GM23338 (cell line): ENCODE results near the gene SFMBT2. TPM values are rescaled to one million over a fixed set of nuclear protein-coding genes. Genes with fewer than 3 reads are reported as not detected.

Experiments
- ATAC-seq: fragments of 200-7000 bp; cut with Tn5 transposase; 3 replicates; pipeline ENCODE4 v1.9.1; 2020
- DNase-seq: peaks from one replicate; pipeline ENCODE4 v3.0.0-alpha.2; 2015; ENCODE audit warnings: low spot score
- H2AFZ ChIP-seq: fragments of 200-600 bp; sonication (generic); 2 replicates; pipeline ENCODE4 v1.8.0; 2016; ENCODE audit warnings: antibody characterized with exemption, mild to moderate bottlenecking, moderate library complexity
- H3F3A ChIP-seq: fragments of 200-600 bp; sonication (generic); replicated peaks from 2 replicates; pipeline ENCODE4 v1.8.0; 2017; ENCODE audit warnings: antibody characterized with exemption, mixed run types, low read depth
- H3K27ac ChIP-seq: fragments of 200-600 bp; sonication (generic); 2 replicates; pipeline ENCODE4 v1.6.1; 2016; ENCODE audit warnings: low read depth
- H3K27me3 ChIP-seq: fragments of 200-600 bp; sonication (generic); 2 replicates; pipeline ENCODE4 v1.8.0; 2016; ENCODE audit warnings: mild to moderate bottlenecking, mixed run types, moderate library complexity; ENCODE audit not compliant: insufficient read depth
- H3K36me3 ChIP-seq: fragments of 200-600 bp; sonication (generic); 2 replicates; pipeline ENCODE4 v1.8.0; 2016; ENCODE audit warnings: mild to moderate bottlenecking; ENCODE audit not compliant: insufficient read depth
- H3K4me1 ChIP-seq: fragments of 200-600 bp; sonication (generic); 2 replicates; pipeline ENCODE4 v1.8.0; 2016; ENCODE audit warnings: mild to moderate bottlenecking, moderate library complexity; ENCODE audit not compliant: insufficient read depth
- H3K4me2 ChIP-seq: fragments of 200-600 bp; sonication (generic); 2 replicates; pipeline ENCODE4 v1.7.1; 2017; ENCODE audit warnings: mixed run types
- H3K4me3 ChIP-seq: fragments of 200-600 bp; sonication (generic); 2 replicates; pipeline ENCODE4 v1.6.1; 2016; ENCODE audit warnings: mixed run types
- H3K79me2 ChIP-seq: fragments of 200-600 bp; sonication (generic); replicated peaks from 2 replicates; pipeline ENCODE4 v1.8.0; 2017; ENCODE audit warnings: mild to moderate bottlenecking; ENCODE audit not compliant: insufficient read depth
- H3K9me2 ChIP-seq: fragments of 200-600 bp; sonication (generic); 2 replicates; pipeline ENCODE4 v1.8.0; 2017; ENCODE audit not compliant: insufficient read depth
- H4K20me1 ChIP-seq: fragments of 200-600 bp; sonication (generic); replicated peaks from 2 replicates; pipeline ENCODE4 v1.8.0; 2017; ENCODE audit warnings: mild to moderate bottlenecking; ENCODE audit not compliant: insufficient read depth
- H3K27ac Mint-ChIP-seq: 2 replicates; pipeline ENCODE4 v1.8.0; 2020; ENCODE audit warnings: inconsistent platforms, mild to moderate bottlenecking, moderate library complexity, mixed read lengths
- H3K27me3 Mint-ChIP-seq: 3 replicates; pipeline ENCODE4 v1.8.0; 2022; ENCODE audit warnings: low read depth, mild to moderate bottlenecking, moderate library complexity, mixed read lengths, inconsistent platforms; ENCODE audit not compliant: insufficient read depth, poor library complexity
- H3K36me3 Mint-ChIP-seq: 3 replicates; pipeline ENCODE4 v1.8.0; 2021; ENCODE audit warnings: low read depth, mild to moderate bottlenecking, inconsistent platforms, moderate library complexity, mixed read lengths
- H3K4me1 Mint-ChIP-seq: 3 replicates; pipeline ENCODE4 v1.8.0; 2020; ENCODE audit warnings: mild to moderate bottlenecking, inconsistent platforms, mixed read lengths
- H3K4me3 Mint-ChIP-seq: 3 replicates; pipeline ENCODE4 v1.8.0; 2021; ENCODE audit warnings: moderate library complexity, mild to moderate bottlenecking, inconsistent platforms, mixed read lengths
- H3K9me3 Mint-ChIP-seq: 3 replicates; pipeline ENCODE4 v1.8.0; 2020; ENCODE audit warnings: moderate library complexity, mild to moderate bottlenecking, inconsistent platforms, mixed read lengths
- CREB1 ChIP-seq: fragments of 250-450 bp; sonication (Bioruptor Pico); IDR thresholded peaks from 2 replicates; pipeline ENCODE4 v1.5.0; 2020; ENCODE audit warnings: low read depth, mild to moderate bottlenecking, moderate library complexity
- ETS1 ChIP-seq: IDR thresholded peaks from 2 replicates; pipeline ENCODE4 v1.6.1; 2016; ENCODE audit warnings: antibody characterized with exemption
- EZH2phosphoT487 ChIP-seq: fragments of 200-600 bp; sonication (generic); IDR thresholded peaks from one replicate; pipeline ENCODE4 v1.8.1; 2018; ENCODE audit warnings: antibody characterized with exemption; ENCODE audit not compliant: unreplicated experiment
- NANOG ChIP-seq: IDR thresholded peaks from 2 replicates; pipeline ENCODE4 v1.6.1; 2016; ENCODE audit warnings: antibody characterized with exemption, borderline replicate concordance
- POLR2AphosphoS5 ChIP-seq: IDR thresholded peaks from 2 replicates; pipeline ENCODE4 v1.6.1; 2016; ENCODE audit warnings: antibody characterized with exemption, low read depth
- REST ChIP-seq: IDR thresholded peaks from one replicate; pipeline ENCODE4 v1.6.1; 2018; ENCODE audit warnings: antibody characterized with exemption; ENCODE audit not compliant: unreplicated experiment
- STAT1 ChIP-seq: IDR thresholded peaks from one replicate; pipeline ENCODE4 v1.6.1; 2016; ENCODE audit warnings: antibody characterized with exemption; ENCODE audit not compliant: unreplicated experiment
- ZNF331 ChIP-seq: fragments of 250-450 bp; sonication (Bioruptor Pico); IDR thresholded peaks from 2 replicates; pipeline ENCODE4 v1.5.0; 2020; ENCODE audit warnings: low read depth, mild to moderate bottlenecking, moderate library complexity
- polyA plus RNA-seq: library from polyadenylated mRNA; unstranded; fragments of >200 nt; fragmentation: Nextera tagmentation; extraction: Ambion mirVana; gene quantifications from 2 replicates; pipeline ENCODE4 v1.2.1, GENCODE V29; 2016
- total RNA-seq: library from RNA; depleted of rRNA; stranded (reverse); fragments of >200 nt; shearing (Covaris generic); gene quantifications from 2 replicates; pipeline ENCODE4 v1.2.3, GENCODE V29; 2014
- TF ChIP-seq, protein P1 (sequence below): fragments of 250-450 bp; sonication (Bioruptor Pico); IDR thresholded peaks from 2 replicates; pipeline ENCODE4 v1.5.0; 2020; ENCODE audit warnings: mild to moderate bottlenecking, moderate library complexity

The SFMBT2 gene
- total and polyA plus RNA-seq, 2 experiments from 2014 or later = 2.7 to 6.7 TPM

- Histone ChIP-seq H4K20me1 (no peaks in the 10 kb centered on the region; the same call in 1 of the 2 replicates), H3K79me2 (peaks cover 4% of the 10 kb centered on the region; the same call in 1 of the 2 replicates), H2AFZ (no peak overlapping the region), H3K27me3 (no peaks in the 10 kb centered on the region), H3K4me2 (no peak overlapping the region), H3K4me1 (peaks cover 6% of the 10 kb centered on the region; the same call in 1 of the 2 replicates), H3F3A (no peaks in the 10 kb centered on the region), H3K36me3 (peaks cover 4% of the 10 kb centered on the region; the same call in 1 of the 2 replicates), H3K27ac (no peak overlapping the region), H3K9me2 (peaks cover 3% of the 10 kb centered on the region; the same call in 1 of the 2 replicates), H3K4me3 (no peak overlapping the region)
- no peak overlapping the region for H3K4me3 Mint-ChIP-seq
- peaks cover 5% of the 10 kb centered on the region; the same call in 2 of the 3 replicates for H3K9me3 Mint-ChIP-seq
- no peak for DNase-seq
- peaks cover 4% of the 10 kb centered on the region; the same call in 2 of the 3 replicates for H3K4me1 Mint-ChIP-seq
- H3K36me3 Mint-ChIP-seq = peaks cover 9% of the 10 kb centered on the region; the same call in 2 of the 3 replicates
- H3K27me3 Mint-ChIP-seq = peaks cover 6% of the 10 kb centered on the region
- TF ChIP-seq EZH2phosphoT487 (no peak), ZNF331 (CRISPR knock-in tag) (no peak), REST (no peak), ETS1 (no peak), STAT1 (no peak), CREB1 (CRISPR knock-in tag) (no peak), NANOG (no peak), POLR2AphosphoS5 (no peak)
- TF ChIP-seq, protein P1, sequence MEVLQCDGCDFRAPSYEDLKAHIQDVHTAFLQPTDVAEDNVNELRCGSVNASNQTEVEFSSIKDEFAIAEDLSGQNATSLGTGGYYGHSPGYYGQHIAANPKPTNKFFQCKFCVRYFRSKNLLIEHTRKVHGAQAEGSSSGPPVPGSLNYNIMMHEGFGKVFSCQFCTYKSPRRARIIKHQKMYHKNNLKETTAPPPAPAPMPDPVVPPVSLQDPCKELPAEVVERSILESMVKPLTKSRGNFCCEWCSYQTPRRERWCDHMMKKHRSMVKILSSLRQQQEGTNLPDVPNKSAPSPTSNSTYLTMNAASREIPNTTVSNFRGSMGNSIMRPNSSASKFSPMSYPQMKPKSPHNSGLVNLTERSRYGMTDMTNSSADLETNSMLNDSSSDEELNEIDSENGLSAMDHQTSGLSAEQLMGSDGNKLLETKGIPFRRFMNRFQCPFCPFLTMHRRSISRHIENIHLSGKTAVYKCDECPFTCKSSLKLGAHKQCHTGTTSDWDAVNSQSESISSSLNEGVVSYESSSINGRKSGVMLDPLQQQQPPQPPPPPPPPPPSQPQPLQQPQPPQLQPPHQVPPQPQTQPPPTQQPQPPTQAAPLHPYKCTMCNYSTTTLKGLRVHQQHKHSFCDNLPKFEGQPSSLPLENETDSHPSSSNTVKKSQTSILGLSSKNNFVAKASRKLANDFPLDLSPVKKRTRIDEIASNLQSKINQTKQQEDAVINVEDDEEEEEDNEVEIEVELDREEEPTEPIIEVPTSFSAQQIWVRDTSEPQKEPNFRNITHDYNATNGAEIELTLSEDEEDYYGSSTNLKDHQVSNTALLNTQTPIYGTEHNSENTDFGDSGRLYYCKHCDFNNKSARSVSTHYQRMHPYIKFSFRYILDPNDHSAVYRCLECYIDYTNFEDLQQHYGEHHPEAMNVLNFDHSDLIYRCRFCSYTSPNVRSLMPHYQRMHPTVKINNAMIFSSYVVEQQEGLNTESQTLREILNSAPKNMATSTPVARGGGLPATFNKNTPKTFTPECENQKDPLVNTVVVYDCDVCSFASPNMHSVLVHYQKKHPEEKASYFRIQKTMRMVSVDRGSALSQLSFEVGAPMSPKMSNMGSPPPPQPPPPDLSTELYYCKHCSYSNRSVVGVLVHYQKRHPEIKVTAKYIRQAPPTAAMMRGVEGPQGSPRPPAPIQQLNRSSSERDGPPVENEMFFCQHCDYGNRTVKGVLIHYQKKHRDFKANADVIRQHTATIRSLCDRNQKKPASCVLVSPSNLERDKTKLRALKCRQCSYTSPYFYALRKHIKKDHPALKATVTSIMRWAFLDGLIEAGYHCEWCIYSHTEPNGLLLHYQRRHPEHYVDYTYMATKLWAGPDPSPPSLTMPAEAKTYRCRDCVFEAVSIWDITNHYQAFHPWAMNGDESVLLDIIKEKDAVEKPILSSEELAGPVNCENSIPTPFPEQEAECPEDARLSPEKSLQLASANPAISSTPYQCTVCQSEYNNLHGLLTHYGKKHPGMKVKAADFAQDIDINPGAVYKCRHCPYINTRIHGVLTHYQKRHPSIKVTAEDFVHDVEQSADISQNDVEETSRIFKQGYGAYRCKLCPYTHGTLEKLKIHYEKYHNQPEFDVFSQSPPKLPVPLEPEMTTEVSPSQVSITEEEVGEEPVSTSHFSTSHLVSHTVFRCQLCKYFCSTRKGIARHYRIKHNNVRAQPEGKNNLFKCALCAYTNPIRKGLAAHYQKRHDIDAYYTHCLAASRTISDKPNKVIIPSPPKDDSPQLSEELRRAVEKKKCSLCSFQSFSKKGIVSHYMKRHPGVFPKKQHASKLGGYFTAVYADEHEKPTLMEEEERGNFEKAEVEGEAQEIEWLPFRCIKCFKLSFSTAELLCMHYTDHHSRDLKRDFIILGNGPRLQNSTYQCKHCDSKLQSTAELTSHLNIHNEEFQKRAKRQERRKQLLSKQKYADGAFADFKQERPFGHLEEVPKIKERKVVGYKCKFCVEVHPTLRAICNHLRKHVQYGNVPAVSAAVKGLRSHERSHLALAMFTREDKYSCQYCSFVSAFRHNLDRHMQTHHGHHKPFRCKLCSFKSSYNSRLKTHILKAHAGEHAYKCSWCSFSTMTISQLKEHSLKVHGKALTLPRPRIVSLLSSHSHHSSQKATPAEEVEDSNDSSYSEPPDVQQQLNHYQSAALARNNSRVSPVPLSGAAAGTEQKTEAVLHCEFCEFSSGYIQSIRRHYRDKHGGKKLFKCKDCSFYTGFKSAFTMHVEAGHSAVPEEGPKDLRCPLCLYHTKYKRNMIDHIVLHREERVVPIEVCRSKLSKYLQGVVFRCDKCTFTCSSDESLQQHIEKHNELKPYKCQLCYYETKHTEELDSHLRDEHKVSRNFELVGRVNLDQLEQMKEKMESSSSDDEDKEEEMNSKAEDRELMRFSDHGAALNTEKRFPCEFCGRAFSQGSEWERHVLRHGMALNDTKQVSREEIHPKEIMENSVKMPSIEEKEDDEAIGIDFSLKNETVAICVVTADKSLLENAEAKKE (CRISPR knock-in tag) = no peak
- H3K27ac Mint-ChIP-seq = no peak overlapping the region
- ATAC-seq = no peak
Measured at GRCh38 chr10:7317786-7318446, 92.9 kb downstream of the SFMBT2 start.
